HepG2 (cell line): ENCODE measurements around the gene GPR143. TPM values are rescaled to one million over a fixed set of nuclear protein-coding genes. Genes with fewer than 3 reads are reported as not detected.
A peak's percentile ranks its signal among the peaks of the same experiment; 100 is the strongest.

Experiments
- ATAC-seq: fragments of 200-7000 bp; cut with Tn5 transposase; 3 replicates; pipeline ENCODE4 v1.9.1; 2020; ENCODE audit warnings: mild to moderate bottlenecking, moderate library complexity
- BruUV-seq: library from RNA; stranded (reverse); fragments of 400-500 nt; replicated peaks from 2 replicates; lab custom pipeline; 2021; lab: Mats Ljungman, UMichigan
- CTCF ChIA-PET: fragments of 300-600 bp; formaldehyde crosslinking; extraction: SDS; loops from one replicate; lab custom pipeline; 2021; ENCODE audit warnings: low total read pairs, inconsistent platforms, low intra/inter-chr PET ratio; lab: Yijun Ruan, JAX
- POLR2A ChIA-PET: fragments of 350-600 bp; sonication (Branson Sonifier 250); formaldehyde crosslinking; loops from one replicate; lab custom pipeline; 2020; ENCODE audit warnings: antibody characterized with exemption, inconsistent platforms; lab: Yijun Ruan, JAX
- DNase-seq: peaks from one replicate; pipeline ENCODE4 v3.0.0-alpha.2; 2015; ENCODE audit warnings: low spot score
- FAIRE-seq: peaks from 3 replicates; lab custom pipeline; 2011; peaks lifted over from hg19 to GRCh38; lab: Jason Lieb, UNC
- H2AFZ ChIP-seq: one replicate; pipeline ENCODE4 v1.6.1; 2011; ENCODE audit warnings: low read length, inconsistent platforms
- H3K27ac ChIP-seq: fragments of 300-600 bp; 3 replicates; pipeline ENCODE4 v1.8.0; 2011; ENCODE audit warnings: mixed run types, mild to moderate bottlenecking, mixed read lengths, low read length, inconsistent platforms; ENCODE audit not compliant: insufficient read depth; ENCODE audit errors: extremely low read length
- H3K27me3 ChIP-seq, 2 experiments: fragments of 200-600 bp in 1 of 2; 2 replicates in 1 of 2; 3 replicates in 1 of 2; pipeline versions ENCODE4 v1.6.0 to v1.8.0; 2011; ENCODE audit warnings: low read length in 2 of 2, mild to moderate bottlenecking in 2 of 2, moderate library complexity in 2 of 2, inconsistent platforms in 1 of 2; ENCODE audit not compliant: insufficient read depth in 2 of 2, control insufficient read depth in 1 of 2
- H3K36me3 ChIP-seq, 2 experiments: fragments of 200-600 bp in 1 of 2; replicated peaks in 1 of 2; 2 replicates in 1 of 2; 3 replicates in 1 of 2; pipeline versions ENCODE4 v1.5.1 to v1.8.0; 2011; ENCODE audit warnings: low read length in 2 of 2, inconsistent platforms in 1 of 2; ENCODE audit not compliant: insufficient read depth in 2 of 2, control insufficient read depth in 1 of 2
- H3K4me1 ChIP-seq: 2 replicates; pipeline ENCODE4 v1.5.1; 2012; ENCODE audit warnings: low read length, inconsistent platforms; ENCODE audit not compliant: insufficient read depth
- H3K4me2 ChIP-seq: 2 replicates; pipeline ENCODE4 v1.6.0; 2011; ENCODE audit warnings: low read depth, low read length, inconsistent platforms
- H3K4me3 ChIP-seq, 3 experiments: fragments of 200-600 bp in 1 of 3; sonication (generic), shearing (Covaris generic) in 1 of 3; replicated peaks in 1 of 3; 2 replicates each; pipeline ENCODE4 v1.5.1; 2011 to 2016; ENCODE audit warnings: low read length in 3 of 3, inconsistent platforms in 2 of 3, low read depth in 2 of 3, mild to moderate bottlenecking in 2 of 3, control low read depth in 1 of 3, mixed read lengths in 1 of 3; ENCODE audit not compliant: insufficient read depth in 1 of 3
- H3K79me2 ChIP-seq: one replicate; pipeline ENCODE4 v1.6.1; 2011; ENCODE audit warnings: low read length, inconsistent platforms; ENCODE audit not compliant: insufficient read depth
- H3K9ac ChIP-seq: 2 replicates; pipeline ENCODE4 v1.6.0; 2011; ENCODE audit warnings: mild to moderate bottlenecking, low read depth, low read length, inconsistent platforms; ENCODE audit not compliant: insufficient read depth
- H3K9me3 ChIP-seq: 2 replicates; pipeline ENCODE4 v1.5.1; 2012; ENCODE audit warnings: mild to moderate bottlenecking, low read length
- H4K20me1 ChIP-seq: 2 replicates; pipeline ENCODE4 v1.6.0; 2011; ENCODE audit warnings: inconsistent platforms, mild to moderate bottlenecking, low read length, moderate library complexity; ENCODE audit not compliant: insufficient read depth
- CCAR2 ChIP-seq: fragments of 200-400 bp; formaldehyde crosslinking; optimal IDR thresholded peaks from 2 replicates; pipeline ENCODE3; 2018; ENCODE audit warnings: low read depth, mild to moderate bottlenecking, low read length, moderate library complexity
- CENPBD1 ChIP-seq: sonication (generic); formaldehyde crosslinking; IDR thresholded peaks from 2 replicates; pipeline ENCODE4 v1.8.0; 2022; ENCODE audit warnings: missing genetic modification reagents, low read depth, mild to moderate bottlenecking, borderline replicate concordance
- CREB1 ChIP-seq, 2 experiments: fragments of 450-650 bp in 1 of 2; IDR thresholded peaks; 2 replicates each; pipeline ENCODE4 v1.6.1; 2016 to 2017; ENCODE audit warnings: control low read depth in 1 of 2, mild to moderate bottlenecking in 1 of 2, missing compliant biosample characterization in 1 of 2, missing genetic modification characterization in 1 of 2
- DDIT3 ChIP-seq: sonication (generic); formaldehyde crosslinking; IDR thresholded peaks from 2 replicates; pipeline ENCODE4 v1.4.0; 2020; ENCODE audit warnings: mild to moderate bottlenecking, missing genetic modification reagents
- ISX ChIP-seq: sonication (generic); formaldehyde crosslinking; conservative IDR thresholded peaks from 2 replicates; pipeline ENCODE4 v1.5.0; 2020; ENCODE audit warnings: missing genetic modification reagents
- JUND ChIP-seq: sonication (generic); formaldehyde crosslinking; IDR thresholded peaks from 2 replicates; pipeline ENCODE4 v1.8.0; 2022; ENCODE audit warnings: mild to moderate bottlenecking, missing genetic modification reagents
- PPARG ChIP-seq: conservative IDR thresholded peaks from 2 replicates; pipeline ENCODE4 v1.6.1; 2016; ENCODE audit warnings: missing biosample characterization, missing genetic modification reagents
- TCF7L2 ChIP-seq: IDR thresholded peaks from 2 replicates; pipeline ENCODE4 v1.6.1; 2011; ENCODE audit warnings: mild to moderate bottlenecking, low read depth, low read length, moderate library complexity
- ZBED4 ChIP-seq: sonication (generic); formaldehyde crosslinking; IDR thresholded peaks from 2 replicates; pipeline ENCODE4 v1.4.0; 2020; ENCODE audit warnings: missing genetic modification reagents, borderline replicate concordance
- ZMYM4 ChIP-seq: sonication (generic); formaldehyde crosslinking; IDR thresholded peaks from 2 replicates; pipeline ENCODE4 v1.8.1; 2023; ENCODE audit warnings: mild to moderate bottlenecking, missing genetic modification reagents
- ZNF556 ChIP-seq: sonication (generic); formaldehyde crosslinking; IDR thresholded peaks from 2 replicates; pipeline ENCODE4 v1.4.0; 2020; ENCODE audit warnings: mild to moderate bottlenecking, missing genetic modification reagents, borderline replicate concordance
- ZNF569 ChIP-seq: sonication (generic); formaldehyde crosslinking; IDR thresholded peaks from 2 replicates; pipeline ENCODE4 v1.5.0; 2020; ENCODE audit warnings: mild to moderate bottlenecking, missing genetic modification reagents, moderate library complexity, borderline replicate concordance
- ZNF766 ChIP-seq: sonication (generic); formaldehyde crosslinking; IDR thresholded peaks from 2 replicates; pipeline ENCODE4 v1.5.0; 2020; ENCODE audit warnings: missing genetic modification reagents, borderline replicate concordance
- WGBS: methylation state at CpG from one replicate; pipeline ENCODE4 v1.1.6; 2017; ENCODE audit warnings: low lambda C conversion rate; 5-methylcytosine and 5-hydroxymethylcytosine counted together
- in situ Hi-C: cut with HindIII; loops from 2 replicates; pipeline ENCODE4 v1.10.0; 2017; ENCODE audit warnings: low pct_unique_long_range_greater_than_20kb; ENCODE audit not compliant: extremely low pct_ligation_motif_present
- intact Hi-C: fragments of 100-400 bp; cut with micrococcal nuclease; formaldehyde crosslinking; loops from one replicate; pipeline ENCODE4 v1.10.0; 2022; ENCODE audit not compliant: unreplicated experiment
- polyA plus RNA-seq, 8 experiments: library from polyadenylated mRNA; depleted of rRNA in 3 of 8; stranded (reverse) in 7 of 8; unstranded in 1 of 8; fragments of >200 nt; fragmentation: Illumina TruSeq in 4 of 8; extraction: Trizol in 4 of 8; gene quantifications; 2 replicates each; pipeline versions ENCODE4 v1.2.1 to v1.2.3, GENCODE V29; 2011 to 2016; ENCODE audit warnings: low read depth in 4 of 8, missing spikeins in 1 of 8, mixed read lengths in 1 of 8; ENCODE audit not compliant: insufficient read depth in 1 of 8
- total RNA-seq, 5 experiments: library from RNA; depleted of rRNA; stranded (reverse); fragments of >200 nt; fragmentation: Illumina TruSeq; extraction: Trizol; gene quantifications; 2 replicates each; pipeline ENCODE4 v1.2.3, GENCODE V29; 2016; ENCODE audit warnings: low read depth in 1 of 5

GPR143 gene
- total and polyA plus RNA-seq, 2 of the 13 experiments (the other 11 are each of a cell fraction or from before 2014, with no cell fraction given) = 0.30 to 0.89 TPM

GRCh38 chrX:9759337-9759736 is 6.3 kb downstream of the GPR143 start:
- Histone ChIP-seq H3K27ac (no peak overlapping the region), H3K9ac (no peak overlapping the region), H3K36me3 (no peaks in the 10 kb centered on the region), H3K4me2 (no peak overlapping the region), H3K4me3 (no peak overlapping the region), H4K20me1 (no peaks in the 10 kb centered on the region), H3K79me2 (no peaks in the 10 kb centered on the region), H3K9me3 (no peaks in the 10 kb centered on the region), H3K27me3 (no peaks in the 10 kb centered on the region), H3K4me1 (no peaks in the 10 kb centered on the region), H2AFZ (no peak overlapping the region)
- ChIA-PET CTCF (no interaction called here), POLR2A (no interaction called here)
- in situ Hi-C loops = no loop called here
- DNase-seq = no peak
- no TSS peak for BruUV-seq
- TF ChIP-seq CREB1 (IDR thresholded peaks at IDR 0.05) = 0 out of 2 replicates have a peak, but pooled peaks have one; percentile 6
- TF ChIP-seq CREB1 (CRISPR knock-in tag; IDR thresholded peaks at IDR 0.05) = no peak
- TF ChIP-seq CENPBD1 (CRISPR knock-in tag) = no peak
- 57% methylated on average over 7 of the region's 8 CpGs for WGBS
- intact Hi-C loops = no loop called here
- no peak for ATAC-seq
- FAIRE-seq = no peak

GRCh38 chrX:9758021-9758638 is 7.5 kb downstream of the GPR143 start:
- ChIA-PET CTCF (no interaction called here), POLR2A (no interaction called here)
- 13% methylated on average over 3 of the region's 4 CpGs for WGBS
- in situ Hi-C loops = no loop called here
- Histone ChIP-seq H3K4me3 (no peak overlapping the region), H4K20me1 (no peaks in the 10 kb centered on the region), H2AFZ (no peak overlapping the region), H3K79me2 (no peaks in the 10 kb centered on the region), H3K9me3 (no peaks in the 10 kb centered on the region), H3K27me3 (no peaks in the 10 kb centered on the region), H3K4me1 (no peaks in the 10 kb centered on the region), H3K4me2 (no peak overlapping the region), H3K27ac (no peak overlapping the region), H3K36me3 (no peaks in the 10 kb centered on the region), H3K9ac (no peak overlapping the region)
- intact Hi-C loops = no loop called here
- DNase-seq = no peak
- BruUV-seq = no TSS peak
- no peak for FAIRE-seq
- no peak for ATAC-seq
- no peak for TF ChIP-seq CCAR2
- TF ChIP-seq ZMYM4 = no peak
- TF ChIP-seq ZNF569 = no peak
- no peak for TF ChIP-seq PPARG (CRISPR knock-in tag)
- TF ChIP-seq ZBED4 (CRISPR knock-in tag) = no peak
- TF ChIP-seq JUND = no peak
- TF ChIP-seq DDIT3 (CRISPR knock-in tag) = no peak
- TF ChIP-seq ZNF766 = no peak
- no peak for TF ChIP-seq TCF7L2
- no peak for TF ChIP-seq ZNF556 (CRISPR knock-in tag)
- TF ChIP-seq ISX = no peak
